Endothelial cell of umbilical vein (primary cell): Measurements from ENCODE around the gene ARHGAP22. TPM values are rescaled to one million over a fixed set of nuclear protein-coding genes. Genes with fewer than 3 reads are reported as not detected.

Experiments
- BruUV-seq: library from RNA; stranded (reverse); fragments of 400-500 nt; replicated peaks from 2 replicates; lab custom pipeline; 2021; lab: Mats Ljungman, UMichigan
- CTCF ChIA-PET: fragments of 300-600, 350-600 bp; sonication (Branson Sonifier 250); formaldehyde crosslinking; loops from one replicate; lab custom pipeline; 2021; ENCODE audit warnings: antibody characterized with exemption, inconsistent platforms; lab: Charles Lee
- POLR2A ChIA-PET: fragments of 300-600, 350-600 bp; sonication (Branson Sonifier 250); formaldehyde crosslinking; loops from one replicate; lab custom pipeline; 2021; ENCODE audit warnings: antibody characterized with exemption, inconsistent platforms; lab: Charles Lee
- DNase-seq: peaks from one replicate; pipeline ENCODE4 v3.0.0-alpha.2; 2011; ENCODE audit warnings: low read depth, low spot score
- FAIRE-seq: peaks from 2 replicates; lab custom pipeline; 2011; peaks lifted over from hg19 to GRCh38; lab: Jason Lieb, UNC
- H2AFZ ChIP-seq: 2 replicates; pipeline ENCODE4 v1.6.0; 2012; ENCODE audit warnings: low read depth, low read length, control low read depth, inconsistent platforms
- H3K27ac ChIP-seq: 2 replicates; pipeline ENCODE4 v1.5.1; 2011; ENCODE audit warnings: low read depth, mild to moderate bottlenecking, control low read depth, low read length, moderate library complexity; ENCODE audit not compliant: insufficient read depth
- H3K27me3 ChIP-seq, 2 experiments: 2 replicates each; pipeline versions ENCODE4 v1.6.0 to v1.6.1; 2011; ENCODE audit warnings: low read length in 2 of 2, mixed read lengths in 1 of 2; ENCODE audit not compliant: control insufficient read depth in 2 of 2, insufficient read depth in 2 of 2
- H3K36me3 ChIP-seq, 2 experiments: 2 replicates in 1 of 2; 3 replicates in 1 of 2; pipeline ENCODE4 v1.5.1; 2011; ENCODE audit warnings: low read length in 2 of 2, mild to moderate bottlenecking in 1 of 2, moderate library complexity in 1 of 2; ENCODE audit not compliant: control insufficient read depth in 2 of 2, insufficient read depth in 2 of 2; ENCODE audit errors: extremely low read depth in 1 of 2
- H3K4me1 ChIP-seq: 3 replicates; pipeline ENCODE4 v1.5.1; 2011; ENCODE audit warnings: mild to moderate bottlenecking, low read length; ENCODE audit not compliant: control insufficient read depth, insufficient read depth; ENCODE audit errors: extremely low read depth
- H3K4me2 ChIP-seq: 2 replicates; pipeline ENCODE4 v1.6.1; 2011; ENCODE audit warnings: low read length, control low read depth, mixed read lengths; ENCODE audit not compliant: insufficient read depth
- H3K4me3 ChIP-seq, 3 experiments: fragments of 200-600 bp in 1 of 3; sonication (generic), shearing (Covaris generic) in 1 of 3; replicated peaks in 1 of 3; 2 replicates each; pipeline ENCODE4 v1.5.1; 2011 to 2016; ENCODE audit warnings: control low read depth in 3 of 3, low read length in 3 of 3, mild to moderate bottlenecking in 2 of 3, inconsistent platforms in 1 of 3, low read depth in 1 of 3, moderate library complexity in 1 of 3; ENCODE audit not compliant: insufficient read depth in 1 of 3
- H3K79me2 ChIP-seq: 2 replicates; pipeline ENCODE4 v1.6.0; 2012; ENCODE audit warnings: low read length, inconsistent platforms; ENCODE audit not compliant: control insufficient read depth, insufficient read depth
- H3K9ac ChIP-seq: replicated peaks from 2 replicates; pipeline ENCODE3; 2011; ENCODE audit warnings: low read length, control low read depth; ENCODE audit not compliant: insufficient read depth; ENCODE audit errors: extremely low read depth
- H3K9me1 ChIP-seq: replicated peaks from 3 replicates; pipeline ENCODE4 v1.6.0; 2011; ENCODE audit warnings: mild to moderate bottlenecking, low read length; ENCODE audit not compliant: control insufficient read depth, insufficient read depth; ENCODE audit errors: extremely low read depth
- H3K9me3 ChIP-seq: replicated peaks from 2 replicates; pipeline ENCODE4 v1.5.1; 2012; ENCODE audit warnings: low read length, inconsistent platforms; ENCODE audit not compliant: control insufficient read depth, insufficient read depth
- H4K20me1 ChIP-seq: replicated peaks from 2 replicates; pipeline ENCODE3; 2011; ENCODE audit warnings: mild to moderate bottlenecking, low read length; ENCODE audit not compliant: control insufficient read depth, insufficient read depth; ENCODE audit errors: extremely low read depth
- CTCF ChIP-seq, 2 donors: IDR thresholded peaks; 1 replicate in 1 of 2; 2 replicates in 1 of 2; pipeline ENCODE4 v1.5.1; 2011; ENCODE audit warnings: low read length in 2 of 2, mild to moderate bottlenecking in 2 of 2, moderate library complexity in 2 of 2, control low read depth in 1 of 2, inconsistent platforms in 1 of 2, low read depth in 1 of 2; ENCODE audit not compliant: insufficient read depth in 1 of 2; ENCODE audit errors: extremely low read depth in 1 of 2
- EZH2 ChIP-seq: IDR thresholded peaks from 2 replicates; pipeline ENCODE4 v1.6.1; 2012; ENCODE audit warnings: borderline replicate concordance, low read depth, mild to moderate bottlenecking, moderate library complexity, low read length, inconsistent platforms; ENCODE audit not compliant: severe bottlenecking
- FOS ChIP-seq: IDR thresholded peaks from 2 replicates; pipeline ENCODE4 v1.6.1; 2011; ENCODE audit warnings: mild to moderate bottlenecking, low read length, moderate library complexity, borderline replicate concordance; ENCODE audit not compliant: insufficient read depth
- GATA2 ChIP-seq: IDR thresholded peaks from 2 replicates; pipeline ENCODE4 v1.7.0; 2011; ENCODE audit warnings: low read depth, mild to moderate bottlenecking, moderate library complexity, mixed read lengths, low read length; ENCODE audit not compliant: insufficient read length, insufficient read depth
- JUN ChIP-seq: IDR thresholded peaks from 2 replicates; pipeline ENCODE4 v1.6.1; 2011; ENCODE audit warnings: borderline replicate concordance, low read depth; ENCODE audit not compliant: insufficient read length, insufficient read depth
- MAX ChIP-seq: IDR thresholded peaks from 2 replicates; pipeline ENCODE4 v1.6.1; 2011; ENCODE audit not compliant: insufficient read depth, insufficient read length
- MYC ChIP-seq: IDR thresholded peaks from one replicate; pipeline ENCODE4 v1.6.1; 2011; ENCODE audit warnings: mild to moderate bottlenecking, low read depth, low read length
- POLR2A ChIP-seq: IDR thresholded peaks from 2 replicates; pipeline ENCODE4 v1.6.1; 2012; ENCODE audit warnings: low read depth, mild to moderate bottlenecking, control low read depth, low read length
- POLR2AphosphoS5 ChIP-seq: IDR thresholded peaks from 2 replicates; pipeline ENCODE4 v1.6.1; 2012; ENCODE audit warnings: low read depth, mild to moderate bottlenecking, control low read depth, low read length, moderate library complexity; ENCODE audit not compliant: insufficient read depth
- dilution Hi-C: fragments of 300-500 bp; cut with MboI; formaldehyde crosslinking; loops from one replicate; pipeline ENCODE4 v1.15.0; 2019; ENCODE audit warnings: low sequenced_read_pairs; ENCODE audit not compliant: extremely low pct_ligation_motif_present
- intact Hi-C: fragments of 100-400 bp; cut with micrococcal nuclease; formaldehyde crosslinking; loops from one replicate; pipeline ENCODE4 v1.10.0; 2022
- polyA plus RNA-seq, 4 experiments: library from polyadenylated mRNA; depleted of rRNA in 3 of 4; stranded (reverse) in 3 of 4; unstranded in 1 of 4; fragments of >200 nt; gene quantifications; 2 replicates each; pipeline versions ENCODE4 v1.2.1 to v1.2.3, GENCODE V29; 2011 to 2012; ENCODE audit warnings: missing spikeins in 1 of 4
- total RNA-seq: library from RNA; stranded (reverse); gene quantifications from 2 replicates; pipeline ENCODE4 v1.2.3, GENCODE V29; 2021

Gene ARHGAP22
- total and polyA plus RNA-seq, 2 donors (not counting 3 experiments of a cell fraction or from before 2014, with no cell fraction given): 8.6 to 50.3 TPM

- H3K79me2 ChIP-seq: peaks cover 14% of the 10 kb centered on the region
- no peak overlapping the region for H3K27ac ChIP-seq
- no peak overlapping the region for H3K4me3 ChIP-seq
- no TSS peak for BruUV-seq
- dilution Hi-C loops (no loop called here), intact Hi-C loops (loop anchor here (10.0 kb wide), 1 partner anchor 961 kb away; no protein-coding TSS in a partner anchor)
- no peak overlapping the region for H3K9ac ChIP-seq
- CTCF ChIA-PET: interaction anchor here (1.2 to 16.9 kb wide), 4 partner anchors 53 to 192 kb away, joined by 3 to 445 read pairs (median 42); no protein-coding TSS in a partner anchor
- no peak overlapping the region for H2AFZ ChIP-seq
- POLR2A ChIA-PET: no interaction called here
- H3K27me3 ChIP-seq: no peaks in the 10 kb centered on the region
- peaks cover 37% of the 10 kb centered on the region for H3K4me1 ChIP-seq
- FAIRE-seq (no peak), DNase-seq (no peak)
- H4K20me1 ChIP-seq: no peaks in the 10 kb centered on the region
- H3K4me2 ChIP-seq: no peak overlapping the region
- no peaks in the 10 kb centered on the region for H3K9me1 ChIP-seq
- no peak for TF ChIP-seq MYC
- TF ChIP-seq JUN: no peak
- TF ChIP-seq MAX: no peak
- TF ChIP-seq POLR2A: no peak
- no peak for TF ChIP-seq POLR2AphosphoS5
- no peak for TF ChIP-seq GATA2
- no peak for TF ChIP-seq EZH2
- no peak for TF ChIP-seq CTCF (IDR thresholded peaks at IDR 0.05; ENCODE audit: extremely low read depth in 1 of 2, insufficient read depth in 1 of 2, low read depth in 1 of 2, low read length in 2 of 2)
- no peak for TF ChIP-seq FOS
- H3K36me3 ChIP-seq: peaks cover 3 to 12% of the 10 kb centered on the region in 2 experiments
- no peaks in the 10 kb centered on the region for H3K9me3 ChIP-seq
Observed at GRCh38 chr10:48554246-48554645, 50.6 kb downstream of the ARHGAP22 start.
